PC-3 (cell line): Measurements from ENCODE around the gene GBF1. TPM values are rescaled to one million over a fixed set of nuclear protein-coding genes. Genes with fewer than 3 reads are reported as not detected.

Experiments used
- ATAC-seq: fragments of 200-7000 bp; cut with Tn5 transposase; 2 replicates; pipeline ENCODE4 v1.9.1; 2020; ENCODE audit warnings: mild to moderate bottlenecking, moderate library complexity
- BruUV-seq: library from RNA; stranded (reverse); fragments of 400-500 nt; replicated peaks from 2 replicates; lab custom pipeline; 2021; lab: Mats Ljungman, UMichigan
- CTCF ChIA-PET: fragments of 300-600 bp; sonication (Branson Sonifier 250); formaldehyde crosslinking; loops from one replicate; lab custom pipeline; 2022; ENCODE audit warnings: antibody characterized with exemption; lab: Charles Lee
- POLR2A ChIA-PET: fragments of 300-600 bp; sonication (Branson Sonifier 250); formaldehyde crosslinking; loops from one replicate; lab custom pipeline; 2022; ENCODE audit warnings: antibody characterized with exemption; ENCODE audit not compliant: unreplicated experiment; lab: Charles Lee
- DNase-seq: peaks from one replicate; pipeline ENCODE4 v3.0.0-alpha.2; 2015
- H2AFZ ChIP-seq: fragments of 300-600 bp; sonication (generic); 2 replicates; pipeline ENCODE4 v1.6.0; 2016; ENCODE audit warnings: antibody characterized with exemption, low read length
- H3F3A ChIP-seq: fragments of 300-600 bp; sonication (generic); one replicate; pipeline ENCODE4 v1.6.0; 2017; ENCODE audit warnings: antibody characterized with exemption, low read length, control low read depth, mild to moderate bottlenecking; ENCODE audit not compliant: unreplicated experiment
- H3K27ac ChIP-seq: fragments of 300-600 bp; sonication (generic); 2 replicates; pipeline ENCODE4 v1.5.1; 2016; ENCODE audit warnings: mild to moderate bottlenecking, low read length
- H3K27me3 ChIP-seq: fragments of 300-600 bp; sonication (generic); 2 replicates; pipeline ENCODE4 v1.6.1; 2016; ENCODE audit warnings: low read length, mixed read lengths
- H3K36me3 ChIP-seq: fragments of 300-600 bp; sonication (generic); 2 replicates; pipeline ENCODE4 v1.6.1; 2016; ENCODE audit warnings: low read depth, mixed run types, low read length, mixed read lengths
- H3K4me1 ChIP-seq: fragments of 300-600 bp; sonication (generic); 2 replicates; pipeline ENCODE4 v1.5.1; 2016; ENCODE audit warnings: low read length; ENCODE audit not compliant: insufficient read depth
- H3K4me2 ChIP-seq: fragments of 300-600 bp; sonication (generic); 2 replicates; pipeline ENCODE4 v1.6.0; 2016; ENCODE audit warnings: low read length
- H3K4me3 ChIP-seq: fragments of 300-600 bp; sonication (generic); 2 replicates; pipeline ENCODE4 v1.5.1; 2016; ENCODE audit warnings: mild to moderate bottlenecking, low read length, mixed read lengths
- H3K79me2 ChIP-seq: fragments of 300-600 bp; sonication (generic); 2 replicates; pipeline ENCODE4 v1.6.1; 2017; ENCODE audit warnings: low read length, mixed read lengths
- H3K9ac ChIP-seq: fragments of 300-600 bp; sonication (generic); 2 replicates; pipeline ENCODE4 v1.6.0; 2016; ENCODE audit warnings: mild to moderate bottlenecking, low read length
- H3K9me2 ChIP-seq: fragments of 300-600 bp; sonication (generic); replicated peaks from 2 replicates; pipeline ENCODE4 v1.6.1; 2016; ENCODE audit warnings: mixed run types, low read length, mixed read lengths
- H3K9me3 ChIP-seq: fragments of 300-600 bp; sonication (generic); 2 replicates; pipeline ENCODE4 v1.6.1; 2016; ENCODE audit warnings: low read length, mixed read lengths
- H4K20me1 ChIP-seq: fragments of 300-600 bp; sonication (generic); 2 replicates; pipeline ENCODE4 v1.6.1; 2016; ENCODE audit warnings: low read length, mixed read lengths
- EZH2 ChIP-seq: fragments of 300-600 bp; sonication (generic); IDR thresholded peaks from one replicate; pipeline ENCODE4 v1.6.1; 2017; ENCODE audit warnings: antibody characterized with exemption, mild to moderate bottlenecking, low read length; ENCODE audit not compliant: unreplicated experiment
- EZH2phosphoT487 ChIP-seq: fragments of 300-600 bp; sonication (generic); IDR thresholded peaks from 2 replicates; pipeline ENCODE4 v1.6.1; 2018; ENCODE audit warnings: mild to moderate bottlenecking, antibody characterized with exemption, low read length, borderline replicate concordance
- intact Hi-C: fragments of 100-400 bp; cut with micrococcal nuclease; formaldehyde crosslinking; loops from 2 replicates; pipeline ENCODE4 v1.9.0; 2023
- total RNA-seq: library from RNA; depleted of rRNA; stranded (reverse); fragments of >200 nt; gene quantifications from 2 replicates; pipeline ENCODE4 v1.2.3, GENCODE V29; 2014
- TF ChIP-seq, protein P1 (sequence below): fragments of 300-600 bp; sonication (generic); conservative IDR thresholded peaks from 2 replicates; pipeline ENCODE4 v1.5.1; 2017; ENCODE audit warnings: antibody characterized with exemption, low read depth, mild to moderate bottlenecking, low read length

GBF1 gene
- total RNA-seq, 1 experiment from 2014 or later = 25.2 TPM

DNA sequence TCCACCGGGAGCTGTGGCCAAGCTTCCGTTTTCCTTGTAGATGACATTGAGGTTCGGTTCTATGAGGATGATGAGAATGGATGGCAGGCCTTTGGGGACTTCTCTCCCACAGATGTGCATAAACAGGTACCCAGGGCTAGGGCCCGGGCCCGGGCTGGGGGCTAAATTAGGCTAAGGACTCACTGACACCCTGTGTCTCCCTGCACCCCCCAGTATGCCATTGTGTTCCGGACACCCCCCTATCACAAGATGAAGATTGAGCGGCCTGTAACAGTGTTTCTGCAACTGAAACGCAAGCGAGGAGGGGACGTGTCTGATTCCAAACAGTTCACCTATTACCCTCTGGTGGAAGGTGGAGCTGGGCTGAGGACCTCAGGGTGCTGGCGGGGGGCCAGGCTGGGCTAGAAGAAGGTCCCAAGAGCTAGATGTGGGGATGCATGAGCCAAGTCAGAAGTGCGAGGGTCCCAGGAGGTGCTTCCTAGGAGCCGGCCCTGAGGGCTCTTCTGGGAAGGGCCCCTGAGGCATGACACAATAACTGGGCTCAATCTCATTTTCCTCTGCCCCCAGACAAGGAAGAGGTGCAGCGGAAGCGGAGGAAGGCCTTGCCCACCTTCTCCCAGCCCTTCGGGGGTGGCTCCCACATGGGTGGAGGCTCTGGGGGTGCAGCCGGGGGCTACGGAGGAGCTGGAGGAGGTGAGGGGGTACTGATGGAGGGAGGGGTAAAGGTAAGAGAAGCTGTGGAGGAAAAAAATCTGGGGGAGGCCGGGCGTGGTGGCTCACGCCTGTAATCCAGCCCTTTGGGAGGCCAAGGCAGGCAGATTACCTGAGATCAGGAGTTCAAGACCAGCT, 153.1 kb downstream of the GBF1 start:
- CTCF ChIA-PET = interaction anchor here (0.6 kb wide), 1 partner anchor 49 kb away, joined by 4 read pairs; no protein-coding TSS in a partner anchor
- Histone ChIP-seq H3K4me1 (peaks cover 35% of the 10 kb centered on the region), H3K4me2 (peak overlapping the region; percentile 84; the same call in 1 of the 2 replicates), H3K9me2 (no peaks in the 10 kb centered on the region), H3K27ac (no peak overlapping the region), H2AFZ (no peak overlapping the region), H4K20me1 (no peaks in the 10 kb centered on the region), H3K27me3 (no peaks in the 10 kb centered on the region), H3K79me2 (peaks cover 15% of the 10 kb centered on the region), H3F3A (no peaks in the 10 kb centered on the region), H3K9me3 (no peaks in the 10 kb centered on the region), H3K36me3 (no peaks in the 10 kb centered on the region; the same call in 1 of the 2 replicates), H3K9ac (no peak overlapping the region), H3K4me3 (no peak overlapping the region; the same call in 1 of the 2 replicates)
- intact Hi-C loops = loop anchor here (1.0 kb wide), 1 partner anchor 169 kb away; no protein-coding TSS in a partner anchor
- no TSS peak for BruUV-seq
- DNase-seq = no peak
- no peak for ATAC-seq
- no peak for TF ChIP-seq EZH2phosphoT487
- TF ChIP-seq, protein P1, sequence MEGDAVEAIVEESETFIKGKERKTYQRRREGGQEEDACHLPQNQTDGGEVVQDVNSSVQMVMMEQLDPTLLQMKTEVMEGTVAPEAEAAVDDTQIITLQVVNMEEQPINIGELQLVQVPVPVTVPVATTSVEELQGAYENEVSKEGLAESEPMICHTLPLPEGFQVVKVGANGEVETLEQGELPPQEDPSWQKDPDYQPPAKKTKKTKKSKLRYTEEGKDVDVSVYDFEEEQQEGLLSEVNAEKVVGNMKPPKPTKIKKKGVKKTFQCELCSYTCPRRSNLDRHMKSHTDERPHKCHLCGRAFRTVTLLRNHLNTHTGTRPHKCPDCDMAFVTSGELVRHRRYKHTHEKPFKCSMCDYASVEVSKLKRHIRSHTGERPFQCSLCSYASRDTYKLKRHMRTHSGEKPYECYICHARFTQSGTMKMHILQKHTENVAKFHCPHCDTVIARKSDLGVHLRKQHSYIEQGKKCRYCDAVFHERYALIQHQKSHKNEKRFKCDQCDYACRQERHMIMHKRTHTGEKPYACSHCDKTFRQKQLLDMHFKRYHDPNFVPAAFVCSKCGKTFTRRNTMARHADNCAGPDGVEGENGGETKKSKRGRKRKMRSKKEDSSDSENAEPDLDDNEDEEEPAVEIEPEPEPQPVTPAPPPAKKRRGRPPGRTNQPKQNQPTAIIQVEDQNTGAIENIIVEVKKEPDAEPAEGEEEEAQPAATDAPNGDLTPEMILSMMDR = no peak
- no peak for TF ChIP-seq EZH2
- POLR2A ChIA-PET = no interaction called here

GRCh38 chr10:102399217-102400021, 154.1 kb downstream of the GBF1 start:
- peak overlapping the region; percentile 30; the same call in 1 of the 2 replicates for H3K27ac ChIP-seq
- no peaks in the 10 kb centered on the region for H3K9me2 ChIP-seq
- intact Hi-C loops = loop anchor here (1.0 kb wide), 1 partner anchor 170 kb away; no protein-coding TSS in a partner anchor
- H3K4me3 ChIP-seq = peak overlapping the region; percentile 67
- H3K27me3 ChIP-seq = no peaks in the 10 kb centered on the region
- no peak for TF ChIP-seq EZH2phosphoT487
- no peak for TF ChIP-seq EZH2
- TF ChIP-seq, protein P1 = peak; percentile 84
- H3F3A ChIP-seq = no peaks in the 10 kb centered on the region
- H3K4me1 ChIP-seq = peaks cover 35% of the 10 kb centered on the region
- H3K4me2 ChIP-seq = peak overlapping the region; percentile 84
- DNase-seq = peak; percentile 80
- ATAC-seq = peak; percentile 52
- no peaks in the 10 kb centered on the region for H3K9me3 ChIP-seq
- ChIA-PET CTCF (interaction anchor here (0.6 to 0.7 kb wide), 3 partner anchors 21 to 248 kb away, joined by 3 to 4 read pairs (median 3); no protein-coding TSS in a partner anchor), POLR2A (no interaction called here)
- peaks cover 15% of the 10 kb centered on the region for H3K79me2 ChIP-seq
- H3K9ac ChIP-seq = peak overlapping the region; percentile 56
- H2AFZ ChIP-seq = no peak overlapping the region
- H4K20me1 ChIP-seq = no peaks in the 10 kb centered on the region
- no TSS peak for BruUV-seq
- no peaks in the 10 kb centered on the region; the same call in 1 of the 2 replicates for H3K36me3 ChIP-seq
